Ovary (tissue), 3 donors: Measurements from ENCODE around the gene CACNA1D.

Source experiments
- CTCF ChIP-seq, 3 donors: fragments of 450-650 bp in 2 of 3; fragments of 200-600 bp in 1 of 3; IDR thresholded peaks; one replicate each; pipeline versions ENCODE4 v1.5.1 to v1.8.0; 2016 to 2022; ENCODE audit warnings: antibody characterized with exemption in 3 of 3, mild to moderate bottlenecking in 1 of 3
- POLR2A ChIP-seq: fragments of 450-650 bp; IDR thresholded peaks from one replicate; pipeline ENCODE4 v1.6.1; 2017; ENCODE audit warnings: antibody characterized with exemption, mild to moderate bottlenecking, moderate library complexity
- donor health status: DM: no; HTN: no; CAD: no.

GRCh38 chr3:53646723-53647122 is 152.3 kb downstream of the CACNA1D start:
- TF ChIP-seq CTCF (IDR thresholded peaks at IDR 0.05) (no peak), POLR2A (no peak)
